ENCODE results near the gene TAF4.
"Not testable (repeated sequence)": the region's sequence is repeated elsewhere in the genome, so short reads cannot be mapped to it uniquely, and the experiment has no call there.

Gene TAF4

GRCh38 chr20:61963885-61964674 is 101.6 kb downstream of the TAF4 start:
- DNase-seq (ENCODE audit: low read depth in 2 of 2) = no peak

GRCh38 chr20:61963149-61963548 is 102.5 kb downstream of the TAF4 start:
- no peak for DNase-seq (ENCODE audit: low read depth in 2 of 2)

- no peak for DNase-seq (ENCODE audit: low read depth in 2 of 2)
Measured at GRCh38 chr20:61960836-61961235, 104.8 kb downstream of the TAF4 start.

- DNase-seq (ENCODE audit: low read depth in 2 of 2) = no peak
Measured at GRCh38 chr20:61958773-61959700, 106.6 kb downstream of the TAF4 start.

GRCh38 chr20:61957961-61958715 is 107.5 kb downstream of the TAF4 start:
- no peak for DNase-seq (ENCODE audit: low read depth in 2 of 2)

- DNase-seq (ENCODE audit: low read depth in 2 of 2) = no peak
Measured at GRCh38 chr20:61956396-61957342, 109.0 kb downstream of the TAF4 start.

GRCh38 chr20:61955668-61956395 is 109.8 kb downstream of the TAF4 start:
- DNase-seq (ENCODE audit: low read depth in 2 of 2) = no peak

- DNase-seq (ENCODE audit: low read depth in 2 of 2) = no peak
Measured at GRCh38 chr20:61954276-61955021, 111.2 kb downstream of the TAF4 start.

GRCh38 chr20:61953037-61954021 is 112.4 kb downstream of the TAF4 start:
- no peak for DNase-seq (ENCODE audit: low read depth in 2 of 2)

GRCh38 chr20:61951695-61952533 is 113.8 kb downstream of the TAF4 start:
- no peak for DNase-seq (ENCODE audit: low read depth in 2 of 2)

- no peak for DNase-seq (ENCODE audit: low read depth in 2 of 2)
Measured at GRCh38 chr20:61950641-61951071, 115.0 kb downstream of the TAF4 start.

GRCh38 chr20:61949714-61950640 is 115.7 kb downstream of the TAF4 start:
- no peak for DNase-seq (ENCODE audit: low read depth in 2 of 2)

- no peak for DNase-seq (ENCODE audit: low read depth in 2 of 2)
Measured at GRCh38 chr20:61949363-61949713, 116.3 kb downstream of the TAF4 start.

GRCh38 chr20:61948586-61949362 is 116.9 kb downstream of the TAF4 start:
- no peak for DNase-seq (ENCODE audit: low read depth in 2 of 2)

GRCh38 chr20:61948056-61948455 is 117.6 kb downstream of the TAF4 start:
- not testable (repeated sequence) for DNase-seq (ENCODE audit: low read depth in 2 of 2)

All from stimulated activated CD8-positive, alpha-beta memory T cell treated with anti-CD3 and anti-CD28 coated beads, Interleukin-15, amount 100 ng/mL, for 4 hours (primary cell).